Stomach (tissue), 9 donors: Measurements from ENCODE around the gene FSTL4. TPM values are rescaled to one million over a fixed set of nuclear protein-coding genes. Genes with fewer than 3 reads are reported as not detected.
A peak's percentile ranks its signal among the peaks of the same experiment; 100 is the strongest.

ENCODE experiments used
- DNase-seq, 2 donors: peaks; one replicate each; pipeline versions ENCODE4 v3.0.0 to v3.0.0-alpha.2; 2013 to 2019
- H3K27ac ChIP-seq, 5 donors: fragments of 200-600 bp in 4 of 5; sonication (generic) in 4 of 5; one replicate each; pipeline ENCODE4 v1.5.1; 2013 to 2019; ENCODE audit warnings: mild to moderate bottlenecking in 1 of 5, moderate library complexity in 1 of 5
- H3K27me3 ChIP-seq, 3 donors: fragments of 200-600 bp; sonication (generic); one replicate each; pipeline ENCODE4 v1.5.1; 2017 to 2019; ENCODE audit warnings: mixed run types in 1 of 3
- H3K36me3 ChIP-seq, 4 donors: fragments of 200-600 bp; sonication (generic); 1 replicate in 3 of 4; 2 replicates in 1 of 4; pipeline ENCODE4 v1.5.1; 2016 to 2019
- H3K4me1 ChIP-seq, 4 donors: fragments of 200-600 bp; sonication (generic); one replicate each; pipeline ENCODE4 v1.5.1; 2016 to 2019
- H3K4me3 ChIP-seq, 4 donors: fragments of 200-600 bp; sonication (generic) in 3 of 4; one replicate each; pipeline ENCODE4 v1.5.1; 2016 to 2019; ENCODE audit warnings: mild to moderate bottlenecking in 1 of 4
- H3K9me3 ChIP-seq, 4 donors: fragments of 200-600 bp; sonication (generic); one replicate each; pipeline ENCODE4 v1.5.1; 2016 to 2019
- EP300 ChIP-seq: sonication (generic); formaldehyde crosslinking; IDR thresholded peaks from one replicate; pipeline ENCODE4 v1.6.1; 2017; ENCODE audit warnings: antibody characterized with exemption
- POLR2A ChIP-seq, 4 donors: fragments of 450-650 bp; IDR thresholded peaks; one replicate each; pipeline ENCODE4 v1.6.1; 2016; ENCODE audit warnings: antibody characterized with exemption in 4 of 4, control low read depth in 2 of 4, mild to moderate bottlenecking in 1 of 4, moderate library complexity in 1 of 4
- POLR2AphosphoS5 ChIP-seq, 3 donors: sonication (generic); formaldehyde crosslinking; IDR thresholded peaks; one replicate each; pipeline ENCODE4 v1.6.1; 2016; ENCODE audit warnings: antibody characterized with exemption in 3 of 3
- WGBS, 5 donors: extraction: QIAGEN DNeasy Blood & Tissue Kit in 3 of 5; methylation state at CpG; one replicate each; pipeline versions ENCODE4 v1.1.5 to v1.1.7; 2013 to 2018; 5-methylcytosine and 5-hydroxymethylcytosine counted together
- intact Hi-C: fragments of 100-400 bp; cut with DNase I; formaldehyde crosslinking; loops from one replicate; pipeline ENCODE4 v1.15.1; 2023; ENCODE audit warnings: low total_unique reads
- polyA plus RNA-seq, 3 donors: library from polyadenylated mRNA; stranded (reverse); fragments of 200-250 nt; gene quantifications; one replicate each; pipeline ENCODE4 v1.2.3, GENCODE V29; 2013
- total RNA-seq, 5 donors: library from RNA; depleted of rRNA; stranded (reverse); fragments of >200 nt; gene quantifications; one replicate each; pipeline versions ENCODE4 v1.1.0 to v1.2.3, GENCODE V29; 2014 to 2016
- TF ChIP-seq, protein P1 (sequence below), 7 experiments: fragments of 450-650 bp in 4 of 7; fragments of 200-600 bp in 3 of 7; sonication (generic) in 3 of 7; IDR thresholded peaks; one replicate each; pipeline ENCODE4 v1.5.1; 2016 to 2019; ENCODE audit warnings: antibody characterized with exemption in 7 of 7, control low read depth in 2 of 7, mild to moderate bottlenecking in 1 of 7
- donor health status: healthy with polysubstance abuse.
- donor health status: Bipolar disorder and iron deficiency.
- donor health status: healthy.

FSTL4 gene
- total and polyA plus RNA-seq, 8 donors = 0.37 to 0.55 TPM; not detected in 6

DNA sequence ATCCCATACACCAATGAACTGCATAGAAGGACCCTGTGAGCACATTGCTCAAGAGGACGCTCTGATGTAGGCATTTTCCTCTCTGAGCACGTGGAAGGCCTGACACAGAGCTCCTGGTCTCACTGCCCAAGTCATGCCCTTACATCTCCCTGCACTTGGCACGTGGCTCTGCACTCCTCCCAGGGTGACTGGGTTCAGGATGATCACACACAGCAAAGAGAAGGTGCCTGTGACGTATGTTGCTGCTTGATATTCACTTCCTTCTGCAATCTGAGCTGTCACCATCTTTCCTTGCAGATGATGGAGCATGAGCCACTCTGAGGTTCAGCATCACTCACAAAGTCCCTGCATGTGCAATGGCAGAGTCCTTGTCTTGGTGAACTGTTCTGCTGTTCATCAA lies 125.2 kb downstream of the FSTL4 start:
- Histone ChIP-seq H3K27ac (no peak overlapping the region), H3K4me3 (no peak overlapping the region), H3K36me3 (no peaks in the 10 kb centered on the region), H3K9me3 (no peaks in the 10 kb centered on the region), H3K27me3 (no peaks in the 10 kb centered on the region), H3K4me1 (peaks cover 0 to 5% (median 4%) of the 10 kb centered on the region in 4 donors)
- TF ChIP-seq, protein P1, sequence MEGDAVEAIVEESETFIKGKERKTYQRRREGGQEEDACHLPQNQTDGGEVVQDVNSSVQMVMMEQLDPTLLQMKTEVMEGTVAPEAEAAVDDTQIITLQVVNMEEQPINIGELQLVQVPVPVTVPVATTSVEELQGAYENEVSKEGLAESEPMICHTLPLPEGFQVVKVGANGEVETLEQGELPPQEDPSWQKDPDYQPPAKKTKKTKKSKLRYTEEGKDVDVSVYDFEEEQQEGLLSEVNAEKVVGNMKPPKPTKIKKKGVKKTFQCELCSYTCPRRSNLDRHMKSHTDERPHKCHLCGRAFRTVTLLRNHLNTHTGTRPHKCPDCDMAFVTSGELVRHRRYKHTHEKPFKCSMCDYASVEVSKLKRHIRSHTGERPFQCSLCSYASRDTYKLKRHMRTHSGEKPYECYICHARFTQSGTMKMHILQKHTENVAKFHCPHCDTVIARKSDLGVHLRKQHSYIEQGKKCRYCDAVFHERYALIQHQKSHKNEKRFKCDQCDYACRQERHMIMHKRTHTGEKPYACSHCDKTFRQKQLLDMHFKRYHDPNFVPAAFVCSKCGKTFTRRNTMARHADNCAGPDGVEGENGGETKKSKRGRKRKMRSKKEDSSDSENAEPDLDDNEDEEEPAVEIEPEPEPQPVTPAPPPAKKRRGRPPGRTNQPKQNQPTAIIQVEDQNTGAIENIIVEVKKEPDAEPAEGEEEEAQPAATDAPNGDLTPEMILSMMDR (IDR thresholded peaks at IDR 0.05) = no peak
- no peak for TF ChIP-seq POLR2A (IDR thresholded peaks at IDR 0.05)
- TF ChIP-seq POLR2AphosphoS5 (IDR thresholded peaks at IDR 0.05) = no peak
- TF ChIP-seq EP300 = no peak
- 65 to 83% (median 72%) methylated on average over 4 of the region's 4 CpGs for WGBS, 5 donors
- intact Hi-C loops = no loop called here
- no peak for DNase-seq

DNA sequence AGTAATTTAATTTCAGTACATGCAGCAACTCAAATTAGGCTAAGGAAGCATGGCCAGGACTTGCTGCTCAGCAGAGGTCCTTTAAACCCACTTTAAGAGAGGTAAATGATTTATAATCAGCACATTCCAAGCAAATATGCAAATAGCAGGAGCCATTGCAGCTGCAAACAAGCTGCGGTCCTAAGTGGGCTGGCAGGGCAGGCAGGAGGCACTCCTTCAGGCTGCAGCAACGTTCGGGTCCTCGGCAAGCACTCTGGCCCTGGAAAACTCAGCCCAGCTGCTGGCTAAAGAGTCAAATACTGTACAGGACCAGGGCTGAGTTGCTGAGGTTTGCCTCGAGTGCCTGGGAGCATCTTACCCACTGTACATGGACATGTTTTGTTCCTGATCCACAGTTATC lies 126.9 kb downstream of the FSTL4 start:
- TF ChIP-seq POLR2AphosphoS5 (IDR thresholded peaks at IDR 0.05) (no peak), POLR2A (IDR thresholded peaks at IDR 0.05) (no peak), EP300 (no peak)
- TF ChIP-seq, protein P1 (IDR thresholded peaks at IDR 0.05) = no peak
- DNase-seq = no peak
- H3K27me3 ChIP-seq = no peaks in the 10 kb centered on the region
- H3K36me3 ChIP-seq = no peaks in the 10 kb centered on the region
- H3K4me1 ChIP-seq = peaks cover 0 to 6% (median 4%) of the 10 kb centered on the region in 4 donors
- 19 to 61% (median 32%) methylated on average over 3 to 5 of the region's 5 CpGs for WGBS, 5 donors
- H3K9me3 ChIP-seq = no peaks in the 10 kb centered on the region
- H3K27ac ChIP-seq = no peak overlapping the region
- intact Hi-C loops = no loop called here
- H3K4me3 ChIP-seq = no peak overlapping the region

DNA sequence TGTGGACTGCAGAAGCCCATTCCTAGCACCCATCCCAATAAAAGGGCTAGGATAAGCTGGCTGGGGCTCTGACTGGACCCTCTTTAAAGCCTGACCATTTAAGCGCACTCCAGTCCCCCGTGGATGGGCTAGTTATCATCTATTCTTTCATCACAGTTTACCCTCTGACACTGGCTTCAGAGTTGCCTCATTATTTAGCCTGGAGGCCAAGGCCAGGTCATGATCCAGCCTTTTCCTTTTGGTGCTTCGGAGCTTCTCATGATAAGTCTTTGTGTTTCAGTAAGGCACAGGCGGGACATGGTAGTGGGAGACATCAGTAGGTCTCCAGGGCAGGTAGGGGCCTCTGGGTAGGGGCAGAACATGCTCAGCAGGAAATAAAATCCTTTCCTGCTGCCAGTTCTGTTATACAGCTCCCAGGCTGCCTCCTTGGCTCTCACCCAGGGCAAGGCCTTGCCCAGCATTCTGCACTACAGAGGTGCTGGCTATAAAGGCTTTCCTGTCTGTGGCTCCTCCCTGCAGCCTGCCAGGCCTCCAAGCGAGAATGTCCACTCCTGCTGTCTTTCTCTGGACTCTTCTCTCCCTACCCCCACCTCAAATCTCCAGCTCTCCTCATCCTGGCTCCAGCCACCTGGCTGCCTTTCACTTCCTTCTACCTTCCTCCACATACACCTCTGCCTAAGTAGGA lies 128.8 kb downstream of the FSTL4 start:
- Histone ChIP-seq H3K27me3 (no peaks in the 10 kb centered on the region), H3K36me3 (no peaks in the 10 kb centered on the region), H3K4me1 (peaks cover 0 to 6% (median 4%) of the 10 kb centered on the region in 4 donors), H3K4me3 (no peak overlapping the region), H3K9me3 (no peaks in the 10 kb centered on the region), H3K27ac (no peak overlapping the region)
- TF ChIP-seq EP300 = no peak
- TF ChIP-seq, protein P1 (IDR thresholded peaks at IDR 0.05) = no peak
- no peak for TF ChIP-seq POLR2AphosphoS5 (IDR thresholded peaks at IDR 0.05)
- TF ChIP-seq POLR2A (IDR thresholded peaks at IDR 0.05) = no peak
- peak; percentile 26 to 43 for DNase-seq
- WGBS, 5 donors = 59 to 72% (median 69%) methylated on average over 5 of the region's 5 CpGs
- intact Hi-C loops = no loop called here

DNA sequence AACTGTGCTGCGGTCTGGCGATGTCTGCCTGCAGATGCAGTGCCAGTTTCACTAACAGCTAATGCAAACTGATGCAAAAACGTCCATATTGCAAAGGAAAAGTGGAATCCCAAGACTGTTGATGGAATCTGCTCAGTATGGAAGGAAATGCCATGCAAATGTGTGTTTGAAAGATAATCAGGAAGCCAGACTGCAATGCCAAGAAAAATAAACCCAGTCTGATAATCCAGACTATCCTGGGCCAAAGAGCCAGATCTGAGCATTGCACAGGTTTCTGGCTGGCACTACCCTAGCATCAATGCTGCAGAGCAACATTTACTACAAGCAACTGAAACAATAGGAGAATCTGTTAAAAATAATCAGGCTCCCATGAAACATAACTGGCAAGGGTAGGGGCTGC lies 130.3 kb downstream of the FSTL4 start:
- H3K27me3 ChIP-seq = no peaks in the 10 kb centered on the region
- no peak for DNase-seq
- intact Hi-C loops = no loop called here
- no peak overlapping the region for H3K4me3 ChIP-seq
- H3K27ac ChIP-seq = no peak overlapping the region
- TF ChIP-seq, protein P1 (IDR thresholded peaks at IDR 0.05) = no peak
- TF ChIP-seq POLR2A (IDR thresholded peaks at IDR 0.05) (no peak), POLR2AphosphoS5 (IDR thresholded peaks at IDR 0.05) (no peak), EP300 (no peak)
- H3K4me1 ChIP-seq = peaks cover 0 to 6% (median 4%) of the 10 kb centered on the region in 4 donors
- WGBS, 5 donors = 63 to 73% (median 67%) methylated on average over 3 of the region's 3 CpGs
- H3K36me3 ChIP-seq = no peaks in the 10 kb centered on the region
- H3K9me3 ChIP-seq = no peaks in the 10 kb centered on the region
